Measurements from ENCODE around the gene WAC.
"Not testable (repeated sequence)": the region's sequence is repeated elsewhere in the genome, so short reads cannot be mapped to it uniquely, and the experiment has no call there.

WAC gene, protein sequence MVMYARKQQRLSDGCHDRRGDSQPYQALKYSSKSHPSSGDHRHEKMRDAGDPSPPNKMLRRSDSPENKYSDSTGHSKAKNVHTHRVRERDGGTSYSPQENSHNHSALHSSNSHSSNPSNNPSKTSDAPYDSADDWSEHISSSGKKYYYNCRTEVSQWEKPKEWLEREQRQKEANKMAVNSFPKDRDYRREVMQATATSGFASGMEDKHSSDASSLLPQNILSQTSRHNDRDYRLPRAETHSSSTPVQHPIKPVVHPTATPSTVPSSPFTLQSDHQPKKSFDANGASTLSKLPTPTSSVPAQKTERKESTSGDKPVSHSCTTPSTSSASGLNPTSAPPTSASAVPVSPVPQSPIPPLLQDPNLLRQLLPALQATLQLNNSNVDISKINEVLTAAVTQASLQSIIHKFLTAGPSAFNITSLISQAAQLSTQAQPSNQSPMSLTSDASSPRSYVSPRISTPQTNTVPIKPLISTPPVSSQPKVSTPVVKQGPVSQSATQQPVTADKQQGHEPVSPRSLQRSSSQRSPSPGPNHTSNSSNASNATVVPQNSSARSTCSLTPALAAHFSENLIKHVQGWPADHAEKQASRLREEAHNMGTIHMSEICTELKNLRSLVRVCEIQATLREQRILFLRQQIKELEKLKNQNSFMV

DNA sequence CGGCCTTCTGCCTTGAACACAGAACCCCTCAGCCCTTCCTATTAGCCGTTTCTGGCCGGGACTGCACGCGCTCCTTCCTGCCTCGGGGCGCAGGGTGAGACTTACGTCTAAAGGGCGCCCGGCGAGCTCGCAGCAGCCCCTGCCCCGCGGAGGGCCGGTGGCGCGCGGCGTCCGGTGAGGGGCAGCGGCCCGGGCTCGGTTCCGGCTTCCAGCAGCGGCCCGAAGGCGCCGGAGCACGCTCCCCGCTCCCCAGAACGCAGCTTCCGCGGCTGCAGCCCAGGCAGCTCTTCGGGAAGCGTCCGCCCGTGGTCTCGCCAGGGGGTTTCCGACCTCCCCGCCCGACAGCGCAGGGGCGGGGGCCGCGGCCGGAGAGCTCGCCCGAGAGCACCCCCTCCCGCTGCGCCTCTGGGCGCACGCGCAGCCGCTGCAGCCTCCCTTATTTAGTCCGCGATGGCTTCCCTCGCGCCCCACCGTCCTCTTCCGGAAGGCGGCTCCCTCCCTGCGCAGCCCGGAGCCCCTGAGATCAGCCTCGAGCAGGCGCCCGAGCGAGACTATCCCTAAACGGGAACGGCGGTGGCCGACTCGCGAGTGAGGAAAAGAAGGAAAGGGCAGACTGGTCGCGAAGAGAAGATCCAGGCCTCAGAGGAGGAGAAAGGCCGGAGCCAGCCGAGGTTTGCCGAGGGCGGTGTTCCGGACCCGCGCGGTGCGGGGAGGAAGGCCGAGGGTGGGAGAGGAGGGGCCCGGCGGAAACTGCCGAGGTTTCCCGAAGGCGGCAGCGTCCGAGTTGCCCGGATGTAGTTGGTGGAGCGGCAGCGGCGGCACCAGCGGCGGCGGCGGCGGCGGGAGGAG lies at the start of gene WAC:
TSS of gene WAC (plus strand) at position 782 of the 849 bp plus-strand sequence. CDS start 462 bp downstream, outside the sequence.
- peak; percentile 98 to 99 (median 98) for DNase-seq

DNA sequence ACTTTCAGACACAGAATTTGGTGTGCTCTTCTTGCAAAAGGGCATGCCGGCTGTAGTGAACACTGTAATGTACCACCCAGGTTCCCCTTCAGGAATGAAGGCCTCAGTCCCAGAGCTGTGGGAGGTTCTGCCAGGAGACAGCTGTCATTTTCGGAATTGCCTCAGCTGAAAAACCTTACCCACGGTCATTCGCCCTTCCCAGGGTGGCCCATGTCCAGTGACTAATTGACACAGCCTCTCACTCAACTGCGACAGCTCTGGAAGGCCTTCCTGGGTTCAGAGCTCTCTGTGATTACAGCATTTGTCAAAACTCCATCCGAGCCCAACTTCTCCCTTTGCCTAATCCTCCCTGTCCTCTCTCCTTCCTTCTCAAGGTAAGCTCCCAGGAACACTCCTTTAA lies 43.7 kb upstream of the WAC start:
- peak; percentile 35 to 51 (median 49) for DNase-seq

DNA sequence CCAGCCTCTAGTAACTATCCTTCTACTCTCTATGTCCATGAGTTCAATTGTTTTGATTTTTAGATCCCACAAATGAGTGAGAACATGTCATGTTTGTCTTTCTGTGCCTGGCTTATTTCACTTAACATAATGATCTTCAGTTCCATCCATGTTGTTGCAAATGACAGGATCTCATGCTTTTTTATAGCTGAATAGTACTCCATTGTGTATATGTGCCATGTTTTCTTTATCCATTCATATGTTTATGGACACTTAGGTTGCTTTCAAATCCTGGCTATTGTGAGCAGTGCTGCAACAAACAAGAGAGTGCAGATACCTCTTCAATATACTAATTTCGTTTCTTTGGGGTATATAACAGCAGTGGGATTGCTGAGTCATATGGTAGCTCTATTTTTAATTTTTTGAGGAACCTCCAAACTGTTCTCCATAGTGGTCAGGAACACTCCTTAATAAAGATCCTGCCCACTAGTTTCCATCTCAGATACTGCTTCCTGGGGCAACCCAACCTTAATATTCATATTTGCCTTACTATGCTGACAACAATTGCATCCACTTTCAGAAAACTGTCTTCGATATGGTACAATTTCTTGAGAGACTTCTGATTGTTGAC lies 42.6 kb upstream of the WAC start:
- DNase-seq = peak; percentile 33 to 50 (median 38)

DNA sequence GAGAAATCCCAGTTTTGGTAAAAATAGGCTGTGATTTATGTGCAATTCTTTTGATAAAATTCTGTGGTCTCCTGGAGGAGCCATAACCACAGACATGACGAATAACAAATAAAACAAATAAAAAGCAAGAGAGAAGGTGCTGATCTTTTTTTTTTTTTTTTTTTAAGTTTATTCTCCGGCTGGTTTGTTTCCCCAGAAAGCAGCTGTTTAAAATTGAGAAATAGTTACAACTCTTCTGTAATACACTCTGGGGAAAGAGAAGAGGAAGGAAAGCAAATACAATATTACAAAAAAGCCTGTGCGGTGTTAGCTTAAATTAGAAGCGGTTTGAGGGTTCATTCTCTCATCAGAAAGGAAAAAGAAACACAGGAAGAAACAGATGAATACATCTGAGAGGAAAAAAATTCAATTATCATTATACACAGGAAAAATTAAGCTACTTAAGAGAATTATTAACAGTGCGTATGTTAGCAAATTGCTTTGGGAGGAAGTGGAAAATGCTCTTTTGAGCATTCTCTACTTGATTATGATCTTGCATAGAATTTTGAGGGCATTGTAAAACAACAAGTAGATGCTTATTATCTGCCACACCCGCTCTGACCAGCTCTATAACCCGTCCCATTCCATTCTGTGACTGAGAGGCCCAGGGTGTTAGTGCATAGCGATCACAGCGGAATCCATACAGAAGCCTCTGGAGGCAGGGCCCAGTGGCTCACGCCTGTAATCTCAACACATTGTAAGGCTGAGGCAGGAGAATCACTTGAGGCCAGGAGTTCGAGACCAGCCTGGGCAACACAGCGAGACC lies 40.6 kb upstream of the WAC start:
- peak; percentile 54 to 90 (median 86) for DNase-seq

DNA sequence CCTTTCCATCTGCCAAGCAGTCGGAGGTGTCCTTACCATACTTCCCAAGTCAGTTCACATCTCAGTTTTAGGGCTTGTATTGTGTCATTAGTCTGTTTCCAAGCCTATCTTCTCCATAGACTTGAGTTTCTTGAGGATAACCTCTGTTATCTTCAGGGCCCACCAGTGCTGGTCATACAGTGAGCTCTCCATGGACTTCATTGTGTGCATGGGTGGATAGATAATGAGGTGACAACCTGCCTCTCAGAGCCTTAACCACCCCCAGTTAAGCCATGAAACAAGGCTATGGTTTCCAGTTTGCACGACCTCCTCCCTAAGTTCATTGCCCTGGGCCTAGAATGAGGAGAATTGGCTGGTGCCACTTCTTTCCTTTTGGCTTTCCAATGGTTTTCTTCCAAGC lies 38.5 kb upstream of the WAC start:
- no peak for DNase-seq

DNA sequence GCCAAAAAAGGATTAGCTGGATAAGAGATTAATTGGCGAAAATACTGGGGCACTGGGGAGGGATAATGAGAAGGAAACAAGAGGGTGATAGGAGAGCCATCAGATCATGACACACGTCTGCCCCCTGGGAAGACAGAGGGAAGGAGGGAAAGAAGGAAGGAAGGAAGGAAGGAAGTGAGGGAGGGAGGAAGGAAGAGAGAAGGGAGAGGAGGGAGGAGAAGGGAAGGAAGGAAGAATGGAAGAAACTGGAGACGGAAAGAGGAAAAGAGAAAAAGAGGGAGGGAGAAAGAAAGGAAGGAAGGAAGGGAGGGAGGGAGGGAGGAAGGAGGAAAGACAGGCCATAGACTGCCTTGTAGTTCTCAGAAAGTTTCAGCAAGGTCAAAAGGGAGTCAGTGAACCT lies 37.8 kb upstream of the WAC start:
- DNase-seq = no peak

DNA sequence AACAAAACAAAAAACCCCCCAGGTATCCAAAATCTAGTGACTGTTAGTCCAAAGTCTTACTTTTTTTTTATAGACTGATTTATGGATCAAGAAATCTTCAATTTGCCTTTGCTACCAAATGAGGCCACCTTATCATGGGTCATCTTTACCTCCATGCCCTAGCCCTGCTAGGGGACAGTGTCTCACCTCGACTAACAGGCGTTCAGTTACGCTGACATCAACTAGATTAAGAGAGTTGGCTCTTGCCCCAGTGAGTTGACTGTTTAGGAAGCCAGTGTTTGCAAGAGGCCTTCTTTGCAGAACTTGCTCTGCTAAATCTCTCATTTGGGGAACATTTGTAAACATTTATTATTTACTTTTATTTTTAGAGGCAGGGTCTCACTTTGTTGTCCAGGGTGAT lies 36.9 kb upstream of the WAC start:
- no peak for DNase-seq

DNA sequence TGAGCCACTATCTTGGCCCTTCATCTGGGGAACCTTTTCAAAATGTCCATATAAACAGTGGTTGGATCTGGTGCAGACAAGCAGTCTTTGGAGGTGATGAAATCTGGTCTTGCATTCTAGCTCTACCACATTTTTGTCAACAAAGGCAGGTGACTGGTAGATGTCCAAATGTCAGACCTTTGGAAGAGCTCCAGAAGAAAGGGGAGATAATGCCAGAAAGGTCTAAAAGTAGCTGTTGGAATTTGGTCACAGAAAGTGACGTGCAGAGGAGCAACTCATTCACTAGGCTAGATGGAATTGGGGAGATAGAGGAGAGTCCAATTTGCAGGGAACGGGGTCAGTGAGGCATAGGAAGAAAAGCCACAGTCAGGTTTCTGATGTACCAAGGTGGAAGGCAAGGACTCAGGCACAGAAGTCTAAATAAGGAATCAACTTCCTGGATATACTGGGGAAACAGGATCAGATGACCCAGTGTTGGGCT lies 36.4 kb upstream of the WAC start:
- no peak for DNase-seq

DNA sequence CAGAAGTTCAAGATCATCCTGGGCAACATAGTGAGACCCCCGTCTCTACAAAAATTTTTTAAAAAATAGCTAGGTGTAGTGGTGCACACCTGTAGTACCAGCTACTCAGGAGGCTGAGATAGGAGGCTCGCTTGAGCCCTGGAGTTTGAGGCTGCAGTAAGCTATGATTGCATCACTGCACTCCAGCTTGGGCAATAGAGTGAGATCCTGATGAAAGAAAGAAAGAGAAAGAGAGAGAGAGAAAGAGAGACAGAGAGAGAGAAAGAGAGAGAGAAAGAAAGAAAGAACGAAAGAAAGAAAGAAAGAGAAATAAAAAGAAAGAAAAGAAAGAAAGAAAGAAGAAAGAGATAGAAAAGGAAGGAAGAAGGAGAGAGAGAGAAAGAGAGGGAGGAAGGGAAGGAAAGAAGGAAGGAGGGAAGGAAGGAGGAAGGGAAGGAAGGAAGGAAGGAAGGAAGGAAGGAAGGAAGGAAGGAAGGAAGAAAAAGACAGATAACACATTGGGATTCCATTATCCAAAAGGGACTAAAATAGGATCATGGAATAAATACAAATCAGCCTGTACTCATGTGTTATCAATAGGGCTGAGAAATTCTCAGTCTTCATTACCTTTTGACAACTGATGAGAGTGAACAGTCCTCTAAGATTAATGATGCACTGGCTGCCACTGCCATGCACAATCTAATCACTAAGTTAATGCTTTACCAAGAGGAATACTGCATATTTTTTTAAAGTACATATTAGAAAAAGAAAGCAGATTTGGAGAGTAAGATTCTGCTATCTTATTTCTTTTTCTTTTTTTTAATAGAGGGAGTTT lies 35.4 kb upstream of the WAC start:
- DNase-seq = no peak

DNA sequence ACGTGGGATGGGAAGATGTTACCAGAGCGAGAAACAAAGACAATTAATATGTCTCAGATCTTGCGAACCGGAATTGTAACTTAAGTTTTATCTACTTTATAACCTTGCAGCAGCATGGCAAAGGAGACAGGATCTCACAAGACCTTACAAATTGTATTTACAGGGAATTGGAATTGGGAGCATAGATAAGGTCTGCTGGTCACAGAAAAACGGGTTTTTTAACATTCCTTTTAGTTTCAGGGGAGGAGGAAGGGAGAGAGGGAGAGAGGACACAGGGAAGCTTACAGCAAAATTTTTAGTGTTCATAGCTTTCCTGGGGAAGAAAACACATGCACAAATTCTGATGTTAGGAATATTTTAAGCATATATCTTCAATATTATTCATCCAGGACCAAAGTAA lies 32.7 kb upstream of the WAC start:
- DNase-seq = not testable (repeated sequence)

DNA sequence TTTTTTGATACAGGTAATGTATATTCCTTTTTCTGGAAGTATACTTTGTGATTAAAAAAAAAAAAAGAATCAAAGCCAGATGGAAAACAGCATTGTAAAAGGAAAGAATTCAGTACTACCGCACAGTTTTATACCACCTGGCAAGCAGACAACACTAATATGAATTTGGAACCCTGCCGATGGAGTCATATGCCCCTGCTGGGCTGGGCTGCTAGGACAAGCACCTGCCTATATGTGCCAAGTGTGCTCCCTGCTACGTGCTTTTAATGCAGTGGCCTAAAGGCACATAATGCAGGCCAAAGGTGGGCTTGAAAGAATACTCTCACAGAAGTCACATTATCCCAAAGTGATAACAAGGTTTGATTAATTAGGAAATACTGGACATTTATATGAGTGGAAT lies 29.8 kb upstream of the WAC start:
- DNase-seq = no peak

DNA sequence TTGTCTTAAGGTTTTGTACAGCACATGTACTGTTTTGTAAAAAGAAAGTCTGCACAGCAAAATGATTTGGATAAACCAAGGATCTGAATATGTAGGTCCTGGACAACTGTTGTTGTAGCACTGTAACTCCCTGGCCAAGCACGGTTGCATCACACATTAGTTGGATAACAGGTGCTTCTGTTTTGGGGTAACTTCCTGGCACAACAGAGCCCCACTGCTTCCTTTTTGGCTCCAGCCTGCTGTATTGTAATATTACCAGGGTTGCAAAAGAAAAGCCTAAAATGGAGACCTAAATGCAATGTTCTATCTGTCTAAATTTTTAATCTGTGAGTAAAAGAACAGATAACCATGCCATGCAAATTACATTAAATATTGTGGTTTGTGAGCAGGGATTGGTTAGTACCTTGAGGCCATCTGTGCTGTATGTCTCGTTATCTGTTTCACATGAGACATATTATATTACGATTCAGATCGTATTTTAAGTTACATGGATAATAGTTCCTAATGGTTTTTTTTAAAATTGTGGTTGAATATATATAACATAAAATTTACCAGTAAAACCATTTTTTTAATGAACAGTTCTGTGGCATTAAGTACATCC lies 27.5 kb upstream of the WAC start:
- DNase-seq = no peak

DNA sequence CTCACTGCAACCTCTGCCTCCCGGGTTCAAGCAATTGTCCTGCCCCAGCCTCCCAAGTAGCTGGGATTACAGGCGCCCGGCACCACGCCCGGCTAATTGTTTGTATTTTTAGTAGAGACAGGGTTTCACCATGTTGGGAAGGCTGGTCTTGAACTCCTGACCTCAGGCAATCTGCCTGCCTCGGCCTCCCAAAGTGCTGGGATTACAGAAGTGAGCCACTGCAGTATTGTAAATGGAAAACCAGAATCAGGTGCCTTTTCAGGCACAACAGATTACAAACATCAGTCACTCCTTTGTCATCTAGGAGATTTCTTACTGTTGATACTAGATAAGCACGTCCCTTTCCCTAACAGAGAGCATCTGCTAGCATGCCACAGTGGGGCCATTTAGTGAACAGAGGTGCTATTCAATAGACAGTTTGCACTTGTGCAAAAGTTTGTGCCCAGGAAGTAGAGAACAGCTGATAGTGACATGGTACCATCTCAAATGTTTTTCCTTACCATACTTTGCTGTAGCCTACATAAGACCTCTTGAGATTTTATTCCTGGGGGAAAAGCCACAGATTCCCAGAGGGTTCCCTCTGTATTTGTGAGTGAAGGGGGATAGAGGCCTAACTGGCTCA lies 24.5 kb upstream of the WAC start:
- no peak for DNase-seq

DNA sequence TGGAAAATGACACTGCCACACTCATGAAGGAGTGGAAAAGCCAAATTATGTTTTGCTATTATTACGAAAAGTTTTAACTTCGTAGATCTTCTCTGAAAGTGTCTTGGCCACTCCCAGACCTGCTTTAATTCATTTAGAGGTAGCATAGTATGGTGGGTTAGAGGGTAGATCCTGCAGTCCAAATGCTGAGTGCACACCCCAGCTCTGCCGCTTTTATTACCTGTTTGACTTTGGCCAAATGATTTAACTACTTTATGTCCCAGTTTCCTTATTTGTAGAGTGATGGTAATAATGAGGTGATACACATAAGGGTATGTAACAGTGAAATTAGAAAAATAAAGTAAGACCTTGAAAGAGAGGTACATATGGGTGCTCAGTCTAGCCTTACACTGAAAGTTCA lies 23.6 kb upstream of the WAC start:
- DNase-seq = no peak

DNA sequence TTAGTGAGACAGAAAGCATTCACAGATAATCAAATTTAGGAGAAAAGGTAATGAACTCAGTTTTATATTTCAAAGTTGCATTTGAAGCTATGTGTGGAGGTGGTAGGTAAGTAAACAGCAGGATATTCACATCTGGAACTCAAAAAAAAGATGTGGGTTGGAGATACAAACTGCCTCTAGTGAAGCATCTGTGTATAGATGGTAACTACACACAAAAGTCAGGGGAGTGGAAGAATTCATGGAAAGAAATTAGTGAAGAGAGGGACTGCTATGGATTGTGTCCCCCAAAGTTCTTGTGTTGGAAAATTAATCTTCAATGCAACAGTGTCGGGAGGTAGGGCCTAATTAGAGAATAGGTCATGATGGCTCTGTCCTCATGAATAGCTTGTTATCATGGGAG lies 18.3 kb upstream of the WAC start:
- no peak for DNase-seq

DNA sequence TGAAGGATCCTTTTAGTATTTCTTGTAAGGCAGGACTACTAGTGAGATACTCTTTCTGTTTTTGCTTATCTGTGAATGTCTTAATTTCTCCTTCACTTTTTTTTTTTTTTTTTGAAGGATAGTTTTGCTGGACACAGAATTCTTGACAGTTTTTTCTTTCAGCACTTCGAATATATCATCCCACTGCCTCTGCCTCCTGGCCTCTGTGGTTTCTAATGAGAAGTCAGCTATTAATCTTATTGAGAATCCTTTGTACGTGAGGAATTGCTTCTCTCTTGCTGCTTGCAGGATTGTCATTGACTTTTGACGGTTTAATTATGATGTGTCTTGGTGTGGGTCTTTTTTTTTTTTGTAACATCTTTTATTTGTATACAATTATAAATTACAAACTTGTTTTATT lies 12.6 kb upstream of the WAC start:
- no peak for DNase-seq

DNA sequence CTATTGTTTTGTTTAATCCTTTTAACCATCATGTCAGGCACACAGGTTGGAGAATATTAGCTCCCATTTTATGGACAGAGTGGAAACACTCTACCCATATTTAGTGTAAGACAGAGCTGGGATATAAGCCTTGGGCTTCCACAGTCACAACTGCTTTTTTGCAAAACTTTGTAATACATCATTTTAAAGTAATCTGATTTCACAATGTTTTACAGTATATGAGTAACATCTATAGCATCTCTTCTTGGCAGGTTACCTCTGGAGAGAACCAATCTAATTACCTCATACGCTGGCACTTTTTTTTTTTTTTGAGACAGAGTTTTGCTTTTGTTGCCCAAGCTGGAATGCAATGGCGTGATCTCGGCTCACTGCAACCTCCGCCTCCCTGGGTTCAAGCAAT lies 12.1 kb upstream of the WAC start:
- not testable (repeated sequence) for DNase-seq

DNA sequence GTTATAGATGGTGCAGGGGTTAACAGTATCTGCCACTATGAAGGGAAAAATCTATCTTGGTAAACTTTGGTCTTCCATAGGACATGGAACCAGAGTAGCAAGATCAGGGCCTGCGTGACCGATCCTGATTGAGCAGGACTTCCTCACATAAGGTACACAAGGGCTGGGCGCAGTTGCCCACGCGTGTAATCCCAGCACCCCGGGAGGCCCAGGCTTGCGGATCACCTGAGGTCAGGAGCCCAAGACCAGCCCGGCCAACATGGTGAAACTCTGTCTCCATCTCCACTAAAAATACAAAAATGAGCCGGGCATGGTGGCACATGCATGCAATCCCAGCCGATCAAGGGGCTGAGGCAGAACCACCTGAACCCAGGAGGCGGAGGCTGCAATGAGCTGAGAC lies 11.0 kb upstream of the WAC start:
- not testable (repeated sequence) for DNase-seq

DNA sequence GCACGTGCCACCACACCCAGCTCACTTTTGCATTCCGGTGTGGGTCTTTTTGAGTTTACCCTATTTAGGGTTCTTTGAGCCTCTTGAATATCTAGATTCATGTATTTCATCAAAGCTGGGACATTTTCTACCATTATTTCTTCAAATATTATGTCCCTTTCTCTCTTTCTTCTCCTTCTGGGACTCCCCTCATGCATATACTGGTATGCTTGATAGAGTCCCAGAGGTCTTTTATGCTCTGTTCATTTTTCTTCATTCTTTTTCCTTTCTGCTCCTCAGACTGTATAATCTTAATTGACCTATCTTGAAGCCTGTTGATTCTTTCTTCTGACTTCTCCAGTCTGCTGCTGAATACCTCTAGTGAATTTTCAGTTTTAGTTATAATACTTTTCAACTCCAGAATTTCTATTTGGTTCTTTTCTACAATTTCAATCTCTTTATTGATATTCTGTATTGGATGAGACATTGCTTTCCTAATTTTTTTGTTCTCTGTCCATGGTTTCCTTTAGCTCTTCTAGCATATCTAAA lies 9.1 kb upstream of the WAC start:
- DNase-seq = no peak

DNA sequence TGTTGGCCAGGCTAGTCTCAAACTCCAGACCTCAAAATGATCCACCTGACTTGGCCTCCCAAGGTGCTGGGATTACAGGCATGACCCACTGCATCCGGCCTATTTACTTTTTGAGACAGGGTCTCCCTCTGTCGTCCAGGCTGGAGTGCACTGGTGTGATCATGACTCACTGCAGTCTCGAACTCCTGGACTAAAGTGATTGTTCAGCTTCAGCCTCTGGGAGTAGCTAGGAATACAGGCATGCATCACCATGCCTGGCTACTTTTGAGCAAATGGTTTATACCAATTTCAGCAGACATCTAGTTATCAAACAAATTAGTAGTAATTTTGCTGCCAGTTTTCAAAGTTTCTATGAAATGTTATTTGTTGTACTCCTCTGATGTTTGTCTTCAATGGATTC lies 2.2 kb upstream of the WAC start:
- peak in 2 of 3 donors; percentile 8 to 14 for DNase-seq

Data from suppressor macrophage treated with lipopolysaccharide for 1 hour (primary cell).